GM19238 (cell line): ENCODE data around the gene C4orf36.

Experiments used
- DNase-seq: peaks from one replicate; pipeline ENCODE4 v3.0.0; 2011; ENCODE audit warnings: low spot score; ENCODE audit not compliant: insufficient read length

The C4orf36 gene, protein sequence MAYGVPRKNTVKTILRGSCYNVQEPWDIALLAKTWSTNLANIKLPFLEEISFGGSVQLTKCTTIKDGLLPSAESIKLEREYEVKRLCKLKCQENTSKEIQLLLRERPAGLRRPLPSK

DNA sequence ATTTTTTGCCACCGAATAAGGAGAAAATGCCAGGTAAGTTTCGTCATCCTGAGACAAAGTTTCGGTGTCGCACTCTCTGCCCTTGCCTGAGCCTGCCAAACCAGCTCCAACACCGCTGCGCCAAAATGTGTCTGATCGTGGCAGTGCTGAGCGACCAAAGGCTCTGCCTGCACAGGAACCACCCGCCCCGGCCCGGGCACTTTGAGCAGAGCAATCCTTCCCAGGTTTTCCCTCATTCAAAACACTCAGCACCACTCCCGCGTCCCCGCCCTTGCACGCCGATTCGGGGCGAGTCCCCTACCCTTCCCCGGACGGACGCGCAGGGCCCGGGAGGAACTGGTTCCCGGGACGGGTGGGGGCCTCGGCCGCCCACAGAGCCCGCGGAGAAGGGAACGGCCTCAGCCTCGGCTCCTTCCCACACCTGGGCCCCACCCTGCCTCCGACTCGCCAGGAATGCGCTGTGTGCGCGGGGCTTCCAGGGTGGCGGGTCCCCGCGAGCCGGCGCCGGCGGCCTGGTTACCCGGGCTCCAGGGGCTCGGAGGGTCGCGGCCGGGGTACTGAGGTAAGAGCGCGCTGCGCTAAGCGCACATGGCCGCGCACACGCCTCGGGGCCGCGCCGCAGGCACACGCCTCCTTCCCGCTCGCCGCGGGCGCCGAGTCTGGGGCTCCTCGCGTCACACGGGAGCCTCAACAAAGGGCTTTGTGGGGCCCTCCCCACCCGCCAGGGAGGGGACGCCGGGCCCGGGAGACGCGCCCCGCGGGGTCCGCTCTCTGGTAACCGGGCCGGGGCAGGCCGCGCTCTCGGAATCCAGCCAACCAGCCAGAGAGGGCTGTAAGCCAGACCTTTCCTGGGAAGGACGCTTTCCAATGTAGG lies at the start of gene C4orf36:
C4orf36 (minus strand) TSS at position 661 of the 874 bp plus-strand sequence. CDS start 902 bp downstream, outside the sequence.
- peak; percentile 20 for DNase-seq

DNA sequence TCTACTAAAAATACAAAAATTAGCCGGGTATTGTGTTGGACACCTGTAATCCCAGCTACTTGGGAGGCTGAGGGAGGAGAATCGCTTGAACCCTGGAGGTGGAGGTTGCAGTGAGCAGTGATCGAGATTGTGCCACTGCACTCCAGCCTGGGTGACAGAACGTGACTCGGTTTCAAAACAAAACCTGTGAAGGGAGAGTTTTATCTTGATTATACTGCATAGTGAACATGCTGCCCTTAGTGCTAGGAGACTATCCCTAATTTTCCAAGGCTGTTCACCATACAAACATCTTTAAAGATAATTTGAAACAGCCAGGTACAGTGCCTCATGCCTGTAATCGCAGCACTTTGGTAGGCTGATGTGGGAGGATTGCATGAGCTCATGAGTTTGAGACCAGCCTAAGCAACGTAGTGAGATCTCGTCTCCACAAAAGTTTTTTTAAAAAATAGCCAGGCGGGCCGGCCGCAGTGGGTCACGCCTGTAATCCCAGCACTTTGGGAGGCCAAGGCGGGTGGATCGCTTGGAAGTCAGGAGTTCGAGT lies 48.8 kb upstream of the C4orf36 start:
- no peak for DNase-seq

DNA sequence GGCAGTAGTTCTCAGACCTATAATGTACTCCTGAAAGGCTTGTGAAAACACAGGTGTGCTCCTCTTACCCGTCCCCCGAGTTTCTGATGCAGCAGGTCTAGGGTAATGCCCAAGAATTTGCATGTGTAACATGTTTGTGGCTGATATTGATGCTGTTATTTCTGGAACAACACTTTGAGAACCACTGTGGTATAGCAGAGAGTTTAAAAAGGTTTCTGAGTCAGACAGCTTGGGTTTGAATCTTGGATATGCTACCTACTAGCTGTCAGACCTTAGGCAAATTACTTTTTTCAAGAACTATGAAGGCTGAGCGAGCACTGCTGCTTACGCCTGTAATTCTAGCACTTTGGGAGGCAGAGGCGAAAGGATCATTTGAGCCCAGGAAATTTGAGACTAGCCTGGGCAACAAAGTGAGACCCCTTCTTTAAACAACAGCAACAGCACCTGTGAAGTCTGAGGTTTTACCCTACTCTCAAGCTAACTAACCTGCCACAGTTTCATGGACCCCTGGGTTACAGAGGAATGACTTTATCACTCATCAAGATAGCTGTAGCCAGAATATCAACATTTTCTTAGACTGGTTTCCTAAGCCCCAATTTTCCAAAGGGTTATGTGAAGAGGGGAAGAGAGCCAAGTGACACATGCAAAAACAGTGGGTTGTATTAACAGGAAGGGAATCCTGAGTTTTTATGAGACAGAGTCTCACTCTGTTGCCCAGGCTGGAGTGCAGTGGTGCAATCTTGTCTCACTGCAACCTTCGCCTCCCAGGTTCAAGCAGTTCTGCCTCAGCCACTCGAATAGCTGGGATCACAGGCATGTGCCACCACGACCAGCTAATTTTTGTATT lies 47.7 kb upstream of the C4orf36 start:
- no peak for DNase-seq

DNA sequence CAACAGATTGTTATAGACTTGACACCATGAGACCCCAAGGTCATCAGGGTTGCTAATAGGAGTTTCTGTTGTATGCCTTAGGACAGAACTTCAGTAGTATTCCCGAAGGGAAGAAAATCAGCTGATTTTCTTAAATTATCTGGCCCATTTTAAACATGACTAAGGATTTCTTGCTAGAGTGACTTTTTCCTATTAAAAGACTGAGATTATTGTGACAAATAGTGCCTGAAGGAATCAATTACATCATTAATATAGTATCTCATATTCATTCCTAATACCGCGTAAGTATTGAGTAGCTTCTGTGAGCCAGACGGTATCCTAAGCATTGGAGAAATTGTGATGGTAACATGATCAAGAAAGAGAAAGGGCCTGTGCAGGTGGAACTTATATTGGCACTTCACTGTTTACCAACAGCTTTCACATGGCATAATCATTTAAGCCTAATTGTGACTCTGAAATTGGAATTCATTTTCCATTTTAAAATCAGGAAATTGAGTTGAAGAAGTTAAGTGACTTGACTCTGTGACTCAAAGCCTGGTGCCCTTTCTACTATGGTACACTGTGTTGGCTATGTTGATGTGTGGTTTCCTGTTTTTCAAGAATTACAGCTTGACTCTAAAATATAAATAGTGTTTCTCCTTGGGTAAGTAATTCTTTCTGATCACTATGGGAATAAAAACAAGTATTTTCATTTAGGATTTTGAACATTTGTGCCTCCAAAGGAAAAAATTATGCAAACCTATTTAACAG lies 46.7 kb upstream of the C4orf36 start:
- DNase-seq: no peak

DNA sequence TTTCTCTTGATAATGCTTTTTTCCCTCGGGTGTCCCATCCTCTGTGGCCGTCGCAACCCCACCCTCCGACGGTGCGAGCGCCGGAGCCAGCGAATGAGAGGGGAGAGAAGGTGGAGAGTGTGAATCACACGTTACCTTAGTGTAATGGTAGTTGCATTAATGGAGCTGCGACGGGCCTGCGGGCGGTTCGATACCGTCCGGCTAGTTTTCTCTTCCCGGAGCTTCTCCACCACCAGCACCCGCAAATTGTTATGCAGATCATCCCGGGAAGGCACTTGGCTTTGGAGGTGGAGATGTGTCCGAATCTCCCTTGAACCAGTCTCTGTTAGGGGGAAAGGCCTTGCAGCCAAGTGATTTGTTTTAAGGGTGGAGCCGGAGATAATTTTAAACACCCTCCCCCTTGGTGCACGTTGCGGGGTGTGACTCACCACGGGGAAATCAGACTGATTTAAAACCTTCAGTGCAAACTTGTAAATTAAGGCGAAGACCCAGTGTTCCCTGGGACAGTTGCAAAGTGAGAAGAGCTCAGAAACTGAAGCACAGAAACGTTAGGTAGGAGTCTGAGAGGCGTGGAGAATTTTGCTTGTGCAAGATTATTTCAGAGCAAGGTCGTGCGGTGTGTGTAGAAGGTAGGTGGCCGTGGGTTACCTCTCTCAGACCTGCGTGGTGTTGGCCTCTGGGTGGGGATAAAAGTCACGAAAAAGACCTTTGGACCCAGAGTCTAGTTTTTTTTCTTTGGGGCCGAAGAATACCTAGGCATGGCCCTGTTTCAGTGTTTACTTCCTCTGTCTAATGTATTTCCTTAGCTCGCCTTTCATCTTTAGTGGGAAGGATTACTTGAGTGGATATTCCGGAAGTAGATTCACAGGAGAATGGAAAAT lies 43.9 kb upstream of the C4orf36 start:
- peak; percentile 56 for DNase-seq

DNA sequence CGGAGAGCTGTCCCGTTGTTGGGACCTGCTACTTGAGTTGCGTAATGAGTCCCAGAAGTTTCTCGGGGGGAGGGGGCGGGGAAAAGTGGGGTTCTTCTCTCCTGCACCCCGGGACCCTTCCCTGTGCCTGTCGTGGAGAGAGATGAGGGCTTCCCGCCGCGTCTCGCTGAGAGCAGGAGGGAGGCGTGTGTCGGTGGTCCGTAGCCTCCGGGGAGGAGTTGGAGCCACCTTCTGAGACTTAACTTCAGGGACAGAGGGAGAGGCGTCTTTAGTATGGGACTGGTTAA lies 43.3 kb upstream of the C4orf36 start:
- no peak for DNase-seq

DNA sequence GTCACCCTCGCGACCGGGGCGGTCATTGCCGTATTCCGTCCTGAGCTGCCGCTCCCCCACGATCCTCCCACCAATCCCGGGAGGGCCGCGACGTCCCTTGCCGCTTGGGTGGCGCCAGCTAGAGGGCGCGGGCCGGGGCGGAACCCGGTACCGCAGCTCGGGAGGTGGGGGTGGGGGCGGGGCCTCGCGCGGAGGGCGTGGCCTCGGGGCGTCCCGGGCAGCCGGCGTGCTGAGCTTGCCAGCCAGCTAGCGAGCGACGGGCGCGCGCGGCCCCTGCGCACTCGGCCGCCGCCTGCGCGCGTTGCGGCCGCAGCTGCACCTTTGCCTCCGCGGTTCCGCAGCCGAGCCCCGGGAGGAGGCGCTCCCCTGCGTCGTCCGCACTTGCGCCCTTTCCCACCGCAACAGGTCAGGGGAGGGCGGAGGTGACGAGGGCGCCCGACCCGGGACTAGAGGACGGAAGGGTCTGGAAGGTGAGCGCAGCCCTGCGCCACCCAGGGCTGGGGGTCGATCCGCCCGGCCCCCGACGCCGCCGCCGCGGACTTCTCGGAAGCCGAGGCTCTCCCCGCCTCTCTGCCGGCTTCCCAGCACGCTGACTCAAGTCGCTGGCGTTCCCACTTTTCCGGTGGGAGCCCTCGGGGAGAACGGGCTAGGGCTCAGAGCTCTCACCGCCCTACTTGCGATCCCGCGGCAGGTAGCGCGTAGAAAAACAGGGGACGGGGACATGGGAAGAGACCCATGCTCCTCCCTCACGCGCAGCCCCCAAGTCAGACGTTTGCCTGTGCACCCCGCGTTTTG lies 42.7 kb upstream of the C4orf36 start, which contains the start of gene AFF1:
AFF1 (plus strand) TSS at position 241 of the 795 bp plus-strand sequence. CDS start 13,523 bp downstream, outside the sequence.
- DNase-seq: peak; percentile 75

DNA sequence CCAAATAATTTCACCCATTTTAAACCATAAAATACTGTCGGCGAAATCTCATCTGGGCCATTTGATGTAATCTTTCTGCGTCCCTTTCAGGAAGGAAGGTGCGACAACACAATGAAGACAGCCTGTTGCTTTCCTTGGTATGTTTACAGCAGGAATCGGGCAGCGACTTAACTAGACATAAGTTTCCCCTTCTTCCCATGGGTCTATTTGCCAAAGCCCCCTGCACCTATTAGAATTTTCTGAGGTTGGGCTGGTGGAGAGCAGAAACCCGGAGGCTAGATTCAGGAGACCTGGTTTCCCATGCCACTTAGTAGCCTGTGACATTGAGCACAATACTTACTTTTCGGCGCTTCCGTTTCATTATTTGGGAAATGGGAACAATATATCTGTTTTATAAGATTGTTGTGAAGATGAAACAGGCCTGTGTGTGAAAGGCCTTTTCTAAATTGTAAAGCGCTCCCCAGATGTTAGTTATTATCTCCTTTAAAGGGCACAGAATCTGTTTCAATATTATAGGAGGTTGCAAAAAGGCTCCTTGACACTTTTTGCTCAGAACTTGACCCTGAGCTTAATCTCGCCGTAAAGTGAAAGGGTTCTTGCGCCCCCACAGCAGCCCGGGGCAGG lies 42.0 kb upstream of the C4orf36 start:
- DNase-seq: no peak

DNA sequence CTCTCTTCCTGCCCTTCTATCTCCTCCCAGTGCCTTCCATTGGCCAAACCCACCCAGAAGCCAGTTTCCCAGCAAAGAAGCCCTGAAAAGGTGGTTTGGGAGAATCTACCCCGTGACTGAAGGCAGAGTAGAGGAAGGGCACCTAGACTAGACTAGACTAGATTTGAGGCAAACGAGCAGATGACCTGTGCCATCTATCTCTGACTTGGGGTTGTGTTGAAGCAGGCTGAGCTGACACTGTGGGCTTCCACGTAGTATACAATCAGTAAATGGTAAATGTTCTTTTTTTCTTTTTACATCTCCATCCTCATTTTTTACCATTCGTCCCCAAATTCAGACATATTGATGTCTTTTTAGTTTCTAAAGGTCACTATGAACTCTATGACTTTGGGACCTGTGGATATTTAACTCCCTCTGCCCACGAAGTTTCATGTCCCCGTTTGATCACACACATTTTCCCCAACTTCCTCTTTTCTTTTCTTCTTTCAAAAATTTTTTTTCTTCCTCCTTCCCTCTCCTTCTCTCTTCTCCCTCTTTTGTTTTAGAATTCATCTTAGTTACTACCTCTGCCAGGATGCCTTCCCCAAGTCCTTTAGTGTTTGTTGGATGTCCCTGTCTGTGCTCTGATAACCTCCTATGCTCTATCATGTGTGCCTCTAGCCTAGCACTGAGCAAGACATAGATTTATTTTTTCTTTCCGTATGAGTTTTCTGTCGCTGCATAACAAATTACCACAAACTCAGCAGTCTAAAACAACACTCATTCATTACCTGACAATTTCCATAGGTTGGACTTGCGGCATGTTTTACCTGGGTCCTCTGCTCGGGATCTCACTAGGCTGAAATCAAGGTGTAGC lies 36.4 kb upstream of the C4orf36 start:
- no peak for DNase-seq

DNA sequence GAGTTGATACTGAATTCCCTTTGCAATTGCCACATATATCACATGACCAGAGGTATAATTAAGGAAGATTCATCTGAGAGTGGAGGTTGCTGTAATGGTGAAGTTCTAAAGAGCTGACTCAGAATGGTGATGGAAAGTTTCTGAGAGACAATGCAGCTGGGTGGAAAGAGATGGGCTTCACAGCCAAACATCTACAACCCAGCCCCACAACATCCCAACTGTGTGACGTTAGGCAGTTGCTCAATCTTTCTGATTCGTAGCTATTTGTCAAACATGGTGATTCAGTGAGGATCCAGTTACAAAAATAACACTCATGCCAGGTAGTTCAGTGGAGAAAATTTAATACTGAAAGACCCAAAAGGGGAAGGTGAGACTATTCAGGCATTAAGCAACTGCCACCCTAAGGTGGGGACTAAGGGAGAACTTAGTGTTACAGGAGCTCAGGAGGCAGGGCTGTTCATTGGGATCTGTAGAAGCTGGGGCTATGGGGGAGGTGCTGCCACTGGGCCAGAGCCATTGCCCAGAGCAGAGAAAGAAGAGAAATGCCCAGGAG lies 35.7 kb upstream of the C4orf36 start:
- DNase-seq: no peak

DNA sequence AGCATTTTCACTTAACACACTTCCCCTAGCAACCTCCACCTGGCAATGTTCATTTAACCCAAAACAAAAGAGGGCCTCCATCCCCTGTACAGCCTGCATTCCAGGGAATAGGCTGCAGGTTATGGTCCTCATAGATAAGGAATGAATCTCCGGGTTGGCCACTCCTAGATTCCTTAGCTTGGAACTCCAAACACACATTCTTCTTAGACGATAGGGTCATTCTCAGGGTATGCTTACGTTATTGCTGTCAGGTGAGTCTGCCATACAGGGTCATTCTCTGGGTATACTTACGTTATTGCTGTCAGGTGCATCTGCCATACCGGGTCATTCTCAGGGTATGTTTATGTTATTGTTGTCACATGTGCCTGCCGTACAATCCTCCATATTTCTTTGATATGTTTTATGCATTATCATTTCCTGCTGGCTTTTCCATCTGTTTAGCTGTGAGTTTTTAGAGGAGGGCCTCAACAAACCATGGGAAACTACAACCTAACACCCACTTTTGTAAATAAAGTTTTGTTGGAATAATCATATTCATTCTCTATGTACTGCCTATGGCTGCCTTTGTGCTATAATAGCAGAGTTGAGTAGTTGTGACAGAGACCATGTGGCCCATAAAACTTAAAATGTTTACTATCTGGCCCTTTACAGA lies 34.3 kb upstream of the C4orf36 start:
- no peak for DNase-seq

DNA sequence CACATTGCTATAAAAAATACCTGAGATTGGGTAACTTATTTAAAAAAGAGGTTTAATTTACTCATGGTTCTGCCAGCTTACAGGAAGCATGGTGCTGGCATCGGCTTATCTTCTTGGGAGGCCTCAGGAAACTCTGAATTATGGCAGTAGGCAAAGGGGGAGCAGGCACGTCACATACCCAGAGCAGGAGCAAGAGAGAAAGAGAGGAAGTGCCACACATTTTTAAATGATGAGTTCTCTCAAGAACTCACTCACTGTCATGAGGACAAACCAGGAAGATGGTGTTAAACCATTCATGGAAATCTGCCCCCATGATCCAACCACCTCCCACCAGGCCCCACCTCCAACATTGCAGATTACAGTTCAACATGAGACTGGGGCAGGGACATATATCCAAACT lies 32.6 kb upstream of the C4orf36 start:
- no peak for DNase-seq

DNA sequence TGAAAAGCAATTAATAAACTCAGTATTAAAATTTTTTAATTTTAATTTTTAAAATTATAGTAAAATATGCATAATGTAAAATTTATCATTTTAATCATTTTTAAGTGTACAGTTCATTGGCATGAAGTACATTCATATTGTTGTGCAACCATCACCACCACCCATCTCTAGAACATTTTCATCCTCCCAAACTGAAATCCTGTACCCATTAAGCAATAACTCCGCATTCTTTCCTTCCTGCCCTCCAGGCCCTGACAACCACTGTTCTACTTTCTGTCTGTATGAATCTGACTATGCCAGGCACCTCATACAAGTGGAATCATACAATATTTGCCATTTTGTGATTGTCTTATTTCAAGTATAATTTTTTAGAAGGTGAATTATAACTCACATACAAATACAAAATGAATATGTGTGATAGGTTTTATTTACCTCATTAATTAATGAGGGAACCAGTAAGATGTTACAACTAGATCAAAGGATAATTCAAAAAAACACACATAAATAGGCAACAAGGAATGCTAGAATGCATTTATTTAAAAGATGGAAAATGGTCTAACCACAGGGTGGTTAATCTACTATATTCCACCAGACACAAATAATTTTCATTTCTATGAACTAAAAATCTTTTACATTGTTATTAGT lies 29.5 kb upstream of the C4orf36 start:
- no peak for DNase-seq

DNA sequence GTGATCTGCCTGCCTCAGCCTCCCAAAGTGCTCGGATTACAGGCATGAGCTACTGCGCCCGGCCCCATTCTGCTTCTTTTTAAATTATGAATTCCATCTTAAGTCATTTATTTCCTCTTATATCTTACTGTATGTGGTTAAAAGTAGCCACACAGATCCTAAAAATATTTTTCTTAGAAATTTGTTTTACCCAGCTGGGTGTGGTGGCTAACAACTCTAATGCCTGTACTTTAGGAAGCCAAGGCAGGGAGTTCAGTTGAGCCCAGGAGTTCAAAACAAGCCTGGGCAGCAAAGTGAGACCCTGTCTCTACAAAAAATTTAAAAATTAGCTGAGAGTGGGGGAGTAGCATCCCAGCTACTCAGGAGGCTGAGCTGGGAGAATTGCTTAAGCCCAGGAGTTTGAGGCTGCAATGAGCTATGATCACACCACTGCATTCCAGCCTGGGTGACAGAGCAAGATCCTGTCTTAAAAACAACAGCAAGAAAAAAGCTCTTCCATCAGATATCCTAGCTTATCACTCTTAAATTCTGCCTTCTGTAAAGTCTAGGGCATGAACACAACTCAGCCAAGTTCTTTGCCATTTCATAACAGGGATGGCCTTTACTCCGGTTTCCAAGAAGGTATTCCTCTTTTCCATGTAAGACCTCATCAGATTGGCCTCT lies 27.5 kb upstream of the C4orf36 start:
- no peak for DNase-seq

DNA sequence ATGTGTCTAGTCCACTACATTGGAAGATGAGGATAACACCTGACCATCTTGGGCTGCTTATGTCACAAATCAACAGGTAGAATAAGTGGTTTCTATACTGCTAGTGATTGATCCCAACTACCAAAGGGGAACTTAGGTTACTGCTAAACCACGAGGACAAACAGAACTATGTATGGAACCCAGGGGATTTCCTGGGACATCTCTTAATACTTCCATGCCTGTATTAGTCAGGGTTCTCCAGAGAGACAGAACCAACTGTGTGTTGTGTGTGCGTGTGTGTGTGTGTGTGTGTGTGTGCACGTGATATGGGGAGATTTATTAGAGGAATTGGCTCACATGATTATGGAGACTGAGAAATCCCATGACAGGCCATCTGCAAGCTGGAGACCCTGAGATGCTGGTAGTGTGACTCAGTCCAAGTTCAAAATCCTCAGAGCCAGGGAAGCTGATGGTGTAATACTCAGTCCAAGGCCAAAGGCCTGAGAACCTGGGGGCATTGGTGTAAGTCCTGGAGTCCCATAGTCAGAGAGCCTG lies 26.4 kb upstream of the C4orf36 start:
- no peak for DNase-seq
